HG02610 (cell line): ENCODE measurements around the gene ASTN2.
A peak's percentile ranks its signal among the peaks of the same experiment; 100 is the strongest.

ENCODE experiments used
- ATAC-seq: cut with Tn5 transposase; IDR thresholded peaks from one replicate; pipeline ENCODE4 v1.9.1; 2021; ENCODE audit warnings: mild to moderate bottlenecking, moderate library complexity; ENCODE audit not compliant: unreplicated experiment

The ASTN2 gene

GRCh38 chr9:117122953-117123352, 291.9 kb downstream of the ASTN2 start:
- no peak for ATAC-seq

DNA sequence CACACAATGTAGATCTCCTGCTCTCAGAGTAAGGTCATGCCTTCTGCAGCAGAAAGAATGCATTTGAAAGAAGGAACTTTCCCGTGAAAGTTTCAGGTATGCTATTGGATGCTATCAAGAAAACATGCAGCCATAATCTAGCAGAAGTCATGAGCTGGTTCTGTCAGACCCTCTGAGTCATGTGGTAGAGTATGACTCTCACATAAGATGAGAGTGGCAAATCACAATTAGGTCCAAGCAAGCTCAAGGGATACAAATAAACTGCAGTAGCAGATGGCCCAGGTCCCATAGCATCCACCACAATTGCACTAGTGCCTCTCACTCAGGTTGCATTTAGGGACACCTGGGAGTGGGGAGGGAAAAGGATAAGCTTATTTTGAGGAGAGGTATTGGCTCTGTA, 292.8 kb downstream of the ASTN2 start:
- no peak for ATAC-seq

GRCh38 chr9:117121316-117121715, 293.5 kb downstream of the ASTN2 start:
- ATAC-seq = no peak

GRCh38 chr9:117120061-117120460, 294.8 kb downstream of the ASTN2 start:
- no peak for ATAC-seq

DNA sequence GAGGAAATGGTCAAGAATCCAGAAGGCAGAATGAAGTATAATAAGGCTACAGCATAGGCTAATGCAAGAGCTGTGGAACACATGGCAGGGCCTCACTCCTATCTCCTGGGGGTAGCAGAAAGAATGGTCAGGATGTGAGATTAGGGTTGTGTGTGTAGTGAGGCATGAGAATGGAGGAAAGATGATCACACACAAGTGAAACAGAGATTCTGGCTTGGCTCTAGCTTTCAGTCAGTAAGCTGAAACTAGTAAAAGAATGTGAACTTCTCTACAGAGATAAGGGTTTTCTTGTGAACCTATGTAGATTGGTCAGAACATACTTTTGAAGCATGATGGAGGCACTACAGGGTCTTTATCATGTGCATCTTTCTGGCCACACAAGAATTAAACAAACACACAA, 298.8 kb downstream of the ASTN2 start:
- ATAC-seq = peak; percentile 80

DNA sequence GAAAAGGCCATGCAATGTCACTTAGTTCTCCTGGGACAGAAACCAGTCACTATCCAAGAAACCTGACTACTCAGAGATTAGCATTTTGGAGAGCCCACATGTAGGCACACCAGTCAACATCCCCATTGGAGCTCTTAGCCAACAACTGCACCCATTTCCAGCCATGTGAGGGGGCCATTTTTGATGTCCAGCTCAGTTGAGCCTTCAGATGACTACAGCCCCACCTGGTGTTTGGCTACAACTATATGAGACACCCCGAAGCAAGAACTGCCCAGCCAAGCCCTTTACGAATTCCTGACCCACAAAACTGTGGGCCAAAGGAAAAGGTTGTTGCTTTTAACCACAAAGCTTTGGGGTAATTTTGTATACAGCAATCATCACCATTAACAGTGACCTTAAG, 300.1 kb downstream of the ASTN2 start:
- ATAC-seq = no peak

DNA sequence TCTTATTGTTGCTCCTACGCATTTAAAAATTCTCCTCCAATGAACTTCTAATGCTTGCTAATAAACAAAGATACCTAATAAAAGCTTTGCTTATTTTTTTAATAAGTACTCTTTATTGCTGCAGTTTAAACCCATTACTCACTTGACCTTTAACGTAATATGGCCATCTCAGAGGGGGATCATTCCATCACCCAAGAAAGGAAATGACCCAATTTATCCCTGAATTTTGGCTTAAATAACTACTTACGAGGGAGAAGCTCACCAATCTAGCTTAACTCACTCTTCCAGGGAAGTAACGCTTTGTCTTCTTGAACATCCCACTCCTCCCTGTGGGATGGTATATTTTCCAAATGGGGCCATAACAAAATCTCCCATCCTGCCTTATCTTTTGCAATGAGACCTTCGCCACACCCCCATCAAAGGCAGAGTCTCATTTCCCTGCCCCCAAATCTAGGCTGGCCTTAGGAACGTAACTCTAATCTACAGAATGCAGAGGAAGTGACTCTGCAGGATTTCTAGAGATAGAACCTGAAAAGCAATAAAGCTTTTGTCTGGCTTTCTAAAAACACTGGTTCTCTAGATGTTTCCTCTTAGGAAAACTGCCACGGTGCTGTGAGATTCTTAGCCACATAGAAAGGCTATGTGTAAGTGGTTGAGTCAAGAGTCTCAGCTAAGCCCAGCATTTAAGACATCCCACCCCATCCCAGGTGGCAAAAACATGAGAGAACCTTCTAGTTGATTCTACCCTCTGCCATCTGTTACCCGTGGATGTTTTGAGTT, 310.0 kb downstream of the ASTN2 start:
- ATAC-seq = no peak

- no peak for ATAC-seq
Measured at GRCh38 chr9:117104206-117104605, 310.7 kb downstream of the ASTN2 start.

DNA sequence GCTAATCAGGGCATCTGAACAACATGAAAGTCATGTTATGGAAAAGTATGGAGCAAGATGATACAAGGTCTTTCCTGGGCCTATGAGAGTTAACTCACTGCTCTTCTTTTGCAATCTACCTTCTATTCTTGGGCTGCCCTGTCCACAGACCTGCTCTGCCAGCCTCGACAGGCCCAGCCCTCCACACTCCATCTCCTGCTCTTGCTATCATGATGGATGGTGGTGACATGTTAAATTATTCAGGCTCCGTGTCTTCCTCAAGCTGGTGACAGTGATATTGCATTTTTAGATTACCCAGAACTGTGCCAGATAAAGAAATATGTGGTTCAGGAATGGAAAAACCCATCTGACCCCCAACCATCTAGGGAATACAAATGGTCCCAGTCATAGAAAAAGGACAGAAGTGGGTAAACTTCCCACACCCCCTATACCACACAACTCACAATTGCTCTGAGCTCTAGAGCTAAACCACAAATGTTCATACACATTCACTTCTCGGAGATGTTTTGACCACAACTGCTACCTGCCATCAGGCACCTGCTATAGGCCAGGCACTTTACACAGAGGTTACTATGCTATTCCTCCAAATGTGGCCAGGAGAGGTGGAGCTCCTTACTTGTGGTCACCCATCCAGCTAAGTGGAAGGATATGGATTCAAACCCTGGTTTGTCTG, 311.3 kb downstream of the ASTN2 start:
- ATAC-seq = no peak

GRCh38 chr9:117101008-117101407, 313.8 kb downstream of the ASTN2 start:
- ATAC-seq = no peak

DNA sequence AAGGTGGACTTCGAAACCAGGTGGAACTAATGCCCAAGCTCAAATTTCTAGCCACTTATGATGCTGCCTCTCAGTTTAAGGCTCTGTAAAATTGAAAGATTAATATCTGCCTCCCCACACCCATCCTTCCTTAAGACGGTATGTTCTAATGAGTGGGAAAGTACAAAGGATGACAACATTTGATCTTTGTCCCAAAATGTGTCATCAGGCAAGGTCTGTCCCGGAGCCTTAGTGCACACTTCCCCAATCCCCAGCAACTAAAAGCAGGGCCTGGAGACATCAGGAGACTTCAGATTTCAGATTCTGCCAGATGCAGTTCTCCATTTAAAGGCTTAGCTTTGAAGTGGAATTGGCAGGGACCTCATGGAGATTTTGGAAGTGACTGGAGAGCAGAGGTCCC, 316.5 kb downstream of the ASTN2 start:
- ATAC-seq = no peak

GRCh38 chr9:117097761-117098160, 317.1 kb downstream of the ASTN2 start:
- no peak for ATAC-seq

DNA sequence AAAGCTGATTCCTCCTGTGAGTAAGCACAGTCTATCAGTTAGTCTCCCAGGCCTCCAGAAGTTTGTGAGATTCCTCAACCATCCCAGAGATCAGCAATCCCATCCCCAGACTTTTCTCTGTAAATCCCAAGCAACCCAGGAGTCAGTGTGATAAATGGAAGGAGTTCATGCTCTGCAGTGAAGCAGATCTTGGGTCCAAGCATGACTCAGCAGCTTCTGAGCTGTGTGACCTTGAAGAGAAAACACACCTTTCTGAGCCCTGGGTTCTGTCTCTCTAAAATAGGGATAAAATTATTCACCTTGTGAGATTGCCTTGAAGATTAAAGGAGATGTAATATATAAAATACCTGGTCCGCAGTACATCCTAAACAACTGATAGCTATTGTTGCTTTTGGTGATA, 318.7 kb downstream of the ASTN2 start:
- no peak for ATAC-seq

DNA sequence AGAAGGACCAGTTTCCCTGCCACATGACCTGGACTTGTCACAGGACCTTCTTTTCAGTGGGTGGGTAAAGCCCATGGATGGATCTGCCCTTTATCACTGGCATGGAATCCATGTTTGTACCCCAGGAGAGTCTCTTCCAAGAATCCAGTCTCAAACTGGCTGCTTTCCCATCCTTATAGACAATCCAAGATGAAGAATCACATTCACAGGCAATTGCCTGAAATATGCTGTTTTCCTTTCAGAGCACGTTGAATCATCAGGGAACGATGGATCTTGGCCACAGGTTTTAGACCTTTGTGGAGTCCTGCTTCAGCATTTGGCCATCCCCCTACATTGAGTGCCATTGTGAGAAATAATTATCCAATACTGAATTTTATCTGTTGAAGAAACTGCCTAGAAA, 319.8 kb downstream of the ASTN2 start:
- ATAC-seq = no peak

DNA sequence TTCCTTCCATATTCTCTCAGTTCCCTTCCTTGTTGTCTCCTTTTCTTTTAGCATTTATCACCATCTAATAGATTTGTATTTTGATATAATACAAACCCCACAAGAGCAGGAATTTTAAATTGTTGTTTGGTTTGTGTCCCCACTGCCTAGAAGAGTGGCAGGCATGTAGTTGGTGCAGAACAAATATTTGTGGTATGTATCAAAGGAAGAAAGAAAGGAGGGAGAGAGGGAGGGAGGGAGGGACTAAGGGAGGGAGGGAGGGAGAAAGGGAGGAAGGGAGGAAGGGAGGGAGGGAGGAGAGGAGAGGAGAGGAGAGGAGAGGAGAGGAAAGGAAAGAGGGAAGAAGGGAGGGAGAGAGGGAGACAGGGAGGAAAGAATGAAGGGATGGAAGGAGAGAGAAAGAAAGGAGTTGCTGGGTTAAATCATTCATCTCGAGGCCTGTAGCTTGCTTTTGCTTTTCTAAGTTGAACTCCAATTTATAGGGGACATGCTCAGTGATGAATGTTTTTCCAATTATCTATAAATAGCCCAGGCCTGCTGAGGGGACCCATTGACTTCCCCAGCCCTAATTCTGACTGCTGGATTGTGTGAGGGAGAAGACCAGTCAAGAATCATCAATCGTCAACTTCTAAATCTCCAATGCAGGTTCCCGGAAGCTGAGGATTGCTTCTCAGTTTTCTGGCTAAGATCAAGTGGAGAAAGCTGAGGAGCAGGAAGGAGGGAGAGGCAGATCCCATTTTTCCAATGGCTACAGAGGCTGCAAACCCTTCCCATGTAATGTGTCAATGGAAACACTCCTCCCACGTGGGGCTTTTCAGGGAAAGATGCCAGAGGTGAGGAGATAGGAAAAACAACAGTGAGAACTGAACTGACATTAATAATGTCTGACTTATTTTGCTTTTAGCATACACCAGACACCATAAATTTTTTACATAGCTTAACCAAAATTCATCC, 320.7 kb downstream of the ASTN2 start:
- no peak for ATAC-seq

- no peak for ATAC-seq
Measured at GRCh38 chr9:117092582-117092981, 322.3 kb downstream of the ASTN2 start.

- no peak for ATAC-seq
Measured at GRCh38 chr9:117091529-117091928, 323.3 kb downstream of the ASTN2 start.

DNA sequence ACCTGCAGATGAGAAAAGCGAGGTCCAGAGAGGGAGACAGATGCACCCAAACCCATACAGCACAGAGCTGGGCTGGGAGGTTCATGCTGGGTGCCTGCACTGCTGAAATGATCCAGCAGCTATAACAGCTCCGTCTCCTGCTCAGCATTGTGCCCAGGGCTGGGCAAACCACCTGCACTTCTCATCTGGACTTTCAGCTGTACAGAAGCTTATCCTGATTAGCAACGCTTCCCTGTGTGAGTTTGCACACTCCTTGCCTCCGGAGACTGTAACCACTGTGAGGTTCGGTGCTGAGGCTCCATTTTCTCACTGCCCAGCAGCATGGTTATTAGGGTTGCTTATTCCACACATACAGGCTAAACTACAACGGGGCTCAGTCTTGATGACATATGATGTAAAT, 326.1 kb downstream of the ASTN2 start:
- ATAC-seq = no peak

DNA sequence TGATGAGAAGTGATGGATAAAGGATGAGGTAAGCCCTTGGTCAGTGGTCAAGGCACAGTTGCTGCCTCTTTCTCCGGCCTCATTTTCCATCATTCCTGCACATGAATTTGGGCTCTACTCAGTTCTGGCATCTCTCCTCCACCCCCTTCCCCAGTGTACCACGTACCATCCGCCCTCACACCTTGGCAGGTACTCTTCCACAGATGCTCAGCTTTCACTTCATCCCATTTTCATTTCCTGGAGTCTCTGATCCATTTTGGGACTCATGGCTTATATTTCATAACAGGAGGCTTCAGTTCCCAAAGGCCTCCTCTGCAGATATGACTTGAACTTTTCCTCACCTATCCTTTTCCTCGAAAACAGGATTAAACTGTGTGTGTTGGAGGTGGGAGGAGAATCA, 326.7 kb downstream of the ASTN2 start:
- no peak for ATAC-seq

- no peak for ATAC-seq
Measured at GRCh38 chr9:117084221-117084620, 330.6 kb downstream of the ASTN2 start.

DNA sequence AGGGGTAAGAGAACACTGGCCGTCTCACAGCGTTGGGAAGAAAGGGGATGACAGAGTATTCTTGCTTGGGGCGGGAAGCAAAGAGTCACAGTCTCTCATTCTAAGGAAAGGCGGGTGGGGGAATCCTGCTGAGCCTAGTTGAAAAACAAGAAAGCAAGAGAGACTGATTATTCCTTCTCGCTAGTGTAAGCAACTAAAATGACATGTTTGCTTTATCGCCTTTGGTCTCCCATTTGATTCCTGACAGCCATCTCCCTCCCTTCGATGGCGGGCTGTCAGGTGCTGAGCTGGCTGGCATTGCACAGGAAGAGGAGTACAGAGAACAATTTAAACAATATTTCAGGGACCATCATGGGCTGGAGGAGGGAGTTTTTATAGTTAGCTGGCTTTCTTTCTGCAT, 331.3 kb downstream of the ASTN2 start:
- ATAC-seq = no peak
